Sigmoid colon (tissue), 7 donors: ENCODE data around the gene PSMA6. TPM values are rescaled to one million over a fixed set of nuclear protein-coding genes. Genes with fewer than 3 reads are reported as not detected.

ENCODE experiments used
- DNase-seq: peaks from one replicate; pipeline ENCODE4 v3.0.0-alpha.2; 2019
- H3K27ac ChIP-seq, 4 donors: fragments of 200-600 bp; sonication (generic); one replicate each; pipeline ENCODE4 v1.5.1; 2016 to 2019; ENCODE audit warnings: mild to moderate bottlenecking in 1 of 4
- H3K27me3 ChIP-seq, 3 donors: fragments of 200-600 bp; sonication (generic); one replicate each; pipeline ENCODE4 v1.5.1; 2019; ENCODE audit warnings: mild to moderate bottlenecking in 1 of 3
- H3K36me3 ChIP-seq, 4 donors: fragments of 200-600 bp; sonication (generic); one replicate each; pipeline ENCODE4 v1.5.1; 2016 to 2019
- H3K4me1 ChIP-seq, 4 donors: fragments of 200-600 bp; sonication (generic); one replicate each; pipeline ENCODE4 v1.5.1; 2017 to 2019
- H3K4me3 ChIP-seq, 4 donors: fragments of 200-600 bp; sonication (generic); one replicate each; pipeline ENCODE4 v1.5.1; 2017 to 2019; ENCODE audit warnings: mild to moderate bottlenecking in 2 of 4, moderate library complexity in 1 of 4
- H3K9me3 ChIP-seq, 4 donors: fragments of 200-600 bp in 3 of 4; sonication (generic) in 3 of 4; one replicate each; pipeline versions ENCODE4 v1.5.1 to v1.6.1; 2013 to 2019
- EP300 ChIP-seq, 4 donors: sonication (generic); formaldehyde crosslinking; IDR thresholded peaks; one replicate each; pipeline ENCODE4 v1.6.1; 2017; ENCODE audit warnings: antibody characterized with exemption in 4 of 4
- POLR2A ChIP-seq, 2 donors: fragments of 450-650 bp; IDR thresholded peaks; one replicate each; pipeline ENCODE4 v1.6.1; 2016; ENCODE audit warnings: antibody characterized with exemption in 2 of 2, mild to moderate bottlenecking in 2 of 2, moderate library complexity in 2 of 2
- POLR2AphosphoS5 ChIP-seq, 4 donors: sonication (generic); formaldehyde crosslinking; IDR thresholded peaks; one replicate each; pipeline ENCODE4 v1.6.1; 2017; ENCODE audit warnings: antibody characterized with exemption in 4 of 4
- WGBS, 2 donors: extraction: QIAGEN DNeasy Blood & Tissue Kit; methylation state at CpG; one replicate each; pipeline ENCODE4 v1.1.7; 2013; 5-methylcytosine and 5-hydroxymethylcytosine counted together
- intact Hi-C: fragments of 100-400 bp; cut with DNase I; formaldehyde crosslinking; loops from one replicate; pipeline ENCODE4 v1.15.1; 2023
- polyA plus RNA-seq, 3 donors: library from polyadenylated mRNA; stranded (reverse); fragments of 200-250 nt; gene quantifications; one replicate each; pipeline ENCODE4 v1.2.3, GENCODE V29; 2013
- total RNA-seq, 4 donors: library from RNA; depleted of rRNA; stranded (reverse); fragments of >200 nt; gene quantifications; one replicate each; pipeline ENCODE4 v1.1.0, GENCODE V29; 2016
- TF ChIP-seq, protein P1 (sequence below), 4 experiments: fragments of 450-650 bp in 3 of 4; fragments of 200-600 bp in 1 of 4; IDR thresholded peaks; one replicate each; pipeline ENCODE4 v1.5.1; 2016 to 2019; ENCODE audit warnings: antibody characterized with exemption in 4 of 4, mild to moderate bottlenecking in 3 of 4, moderate library complexity in 2 of 4
- donor health status: healthy with polysubstance abuse.
- donor health status: Bipolar disorder and iron deficiency.
- donor health status: healthy.

The PSMA6 gene
- total and polyA plus RNA-seq, 7 donors, result 104 to 344 (median 203) TPM

DNA sequence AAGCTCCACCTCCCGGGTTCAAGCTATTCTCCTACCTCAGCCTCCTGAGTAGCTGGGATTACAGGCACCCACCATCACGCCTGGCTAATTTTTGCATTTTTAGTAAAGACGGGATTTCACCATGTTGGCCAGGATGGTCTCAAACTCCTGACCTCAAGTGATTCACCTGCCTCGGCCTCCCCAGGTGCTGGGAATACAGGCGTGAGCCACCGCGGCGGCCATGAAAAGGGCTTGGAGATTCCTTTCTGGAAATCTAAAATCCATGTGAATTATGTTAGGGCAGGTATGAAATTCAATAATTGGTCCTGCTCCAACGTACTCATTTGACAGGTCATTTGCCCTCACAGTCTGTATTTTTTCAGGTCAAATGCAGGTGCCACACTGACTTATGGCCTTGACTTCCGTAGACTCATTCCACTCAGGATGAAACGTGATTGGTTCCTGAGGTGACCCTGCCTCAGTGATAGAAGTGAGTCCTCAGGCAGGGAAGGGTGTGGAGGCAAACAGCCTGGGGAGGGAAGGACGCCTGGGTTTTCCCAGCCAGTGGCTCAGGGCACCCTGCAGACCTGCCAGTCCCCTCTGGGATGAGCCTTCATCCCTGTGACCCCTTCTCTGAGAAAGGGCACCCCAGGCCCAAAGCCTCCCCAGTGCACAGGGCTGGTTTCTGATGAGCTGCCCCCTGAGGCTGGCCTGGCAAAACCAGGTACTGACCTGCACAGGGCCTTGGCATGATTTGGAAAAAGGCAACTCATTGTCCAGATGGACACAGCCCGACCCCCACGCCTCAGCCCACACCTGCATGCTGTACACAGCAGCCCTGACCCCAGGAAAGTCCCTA, 48.7 kb downstream of the PSMA6 start:
- Histone ChIP-seq H3K4me3 (peak overlapping the region in 1 of 4 donors; percentile 39), H3K27me3 (no peaks in the 10 kb centered on the region), H3K4me1 (peaks cover 0 to 74% (median 63%) of the 10 kb centered on the region in 4 donors), H3K9me3 (no peaks in the 10 kb centered on the region), H3K36me3 (no peaks in the 10 kb centered on the region), H3K27ac (peak overlapping the region; percentile 91 to 99 (median 94))
- 63 to 84% methylated on average over 14 of the region's 14 CpGs for WGBS, 2 donors
- peak; percentile 71 for DNase-seq
- TF ChIP-seq, protein P1, sequence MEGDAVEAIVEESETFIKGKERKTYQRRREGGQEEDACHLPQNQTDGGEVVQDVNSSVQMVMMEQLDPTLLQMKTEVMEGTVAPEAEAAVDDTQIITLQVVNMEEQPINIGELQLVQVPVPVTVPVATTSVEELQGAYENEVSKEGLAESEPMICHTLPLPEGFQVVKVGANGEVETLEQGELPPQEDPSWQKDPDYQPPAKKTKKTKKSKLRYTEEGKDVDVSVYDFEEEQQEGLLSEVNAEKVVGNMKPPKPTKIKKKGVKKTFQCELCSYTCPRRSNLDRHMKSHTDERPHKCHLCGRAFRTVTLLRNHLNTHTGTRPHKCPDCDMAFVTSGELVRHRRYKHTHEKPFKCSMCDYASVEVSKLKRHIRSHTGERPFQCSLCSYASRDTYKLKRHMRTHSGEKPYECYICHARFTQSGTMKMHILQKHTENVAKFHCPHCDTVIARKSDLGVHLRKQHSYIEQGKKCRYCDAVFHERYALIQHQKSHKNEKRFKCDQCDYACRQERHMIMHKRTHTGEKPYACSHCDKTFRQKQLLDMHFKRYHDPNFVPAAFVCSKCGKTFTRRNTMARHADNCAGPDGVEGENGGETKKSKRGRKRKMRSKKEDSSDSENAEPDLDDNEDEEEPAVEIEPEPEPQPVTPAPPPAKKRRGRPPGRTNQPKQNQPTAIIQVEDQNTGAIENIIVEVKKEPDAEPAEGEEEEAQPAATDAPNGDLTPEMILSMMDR (IDR thresholded peaks at IDR 0.05), result no peak
- no peak for TF ChIP-seq POLR2AphosphoS5 (IDR thresholded peaks at IDR 0.05)
- no peak for TF ChIP-seq POLR2A (IDR thresholded peaks at IDR 0.05)
- TF ChIP-seq EP300 (IDR thresholded peaks at IDR 0.05), result no peak
- intact Hi-C loops, result loop anchor here (1.0 kb wide), 1 partner anchor 63 kb away; the partner anchor contains the start of gene NFKBIA

DNA sequence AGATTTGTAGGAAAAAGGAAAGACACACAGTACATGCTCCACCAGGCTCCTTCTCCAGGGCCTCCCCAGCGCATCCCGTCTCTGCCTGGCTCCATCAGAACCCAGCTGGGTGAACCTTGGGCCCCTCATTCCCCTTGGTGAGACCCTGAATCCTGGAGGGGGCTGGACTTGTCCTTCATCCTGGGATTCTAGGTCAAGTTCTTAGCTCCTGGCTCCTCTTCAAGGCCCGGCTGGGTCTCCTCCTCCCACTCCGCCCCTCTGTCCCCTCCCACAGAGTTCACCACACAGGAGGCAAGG, 49.2 kb downstream of the PSMA6 start:
- intact Hi-C loops, result loop anchor here (1.0 kb wide), 1 partner anchor 63 kb away; the partner anchor contains the start of gene NFKBIA
- Histone ChIP-seq H3K9me3 (no peaks in the 10 kb centered on the region), H3K4me3 (peak overlapping the region in 2 of 4 donors; percentile 39), H3K27ac (peak overlapping the region; percentile 91 to 99 (median 94)), H3K4me1 (peaks cover 0 to 68% (median 58%) of the 10 kb centered on the region in 4 donors), H3K36me3 (no peaks in the 10 kb centered on the region), H3K27me3 (no peaks in the 10 kb centered on the region)
- TF ChIP-seq, protein P1 (IDR thresholded peaks at IDR 0.05), result no peak
- TF ChIP-seq EP300 (IDR thresholded peaks at IDR 0.05) (no peak), POLR2A (IDR thresholded peaks at IDR 0.05) (no peak), POLR2AphosphoS5 (IDR thresholded peaks at IDR 0.05) (no peak)
- 8 to 27% methylated on average over 4 of the region's 4 CpGs for WGBS, 2 donors
- DNase-seq, result no peak

DNA sequence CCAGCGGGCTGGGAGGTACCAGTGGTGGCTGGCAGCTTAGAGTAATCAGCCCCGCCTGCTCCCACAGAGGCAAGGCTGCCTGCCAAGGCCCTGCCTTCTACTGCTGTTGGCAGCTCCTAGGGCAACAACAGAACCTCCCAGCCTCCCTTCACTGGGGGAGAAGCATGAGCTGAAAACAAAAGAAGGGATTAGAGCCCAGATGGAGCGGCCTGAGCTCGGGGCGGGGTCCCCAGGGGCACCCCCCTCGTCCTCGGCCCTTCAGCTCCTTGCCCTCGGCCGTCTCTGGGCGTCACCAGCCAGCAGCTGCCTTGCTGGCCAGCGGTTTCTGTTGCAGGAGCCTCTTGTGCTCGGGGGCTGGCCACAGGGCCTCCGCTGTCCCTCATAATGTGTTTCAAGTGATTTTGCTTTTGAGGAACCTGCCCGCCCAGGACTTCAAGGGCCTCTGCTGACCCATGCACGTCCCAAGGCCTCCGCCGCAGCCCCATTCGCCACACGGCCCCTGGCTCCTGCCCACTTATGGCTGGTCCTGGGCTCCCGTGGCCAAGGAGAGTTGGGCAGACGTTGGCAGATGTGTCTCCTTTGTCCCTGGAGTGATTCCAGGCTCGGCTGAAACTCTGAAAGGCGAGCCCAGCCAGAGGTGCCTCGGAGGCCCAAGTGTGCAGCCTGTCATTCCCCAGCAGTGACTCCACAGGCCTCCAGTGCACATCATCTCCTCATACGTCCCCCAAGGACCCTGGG, 49.7 kb downstream of the PSMA6 start:
- H3K4me1 ChIP-seq, result peaks cover 0 to 63% (median 53%) of the 10 kb centered on the region in 4 donors
- TF ChIP-seq, protein P1 (IDR thresholded peaks at IDR 0.05), result no peak
- peak; percentile 88 to 92 (median 90) for TF ChIP-seq POLR2AphosphoS5 (IDR thresholded peaks at IDR 0.05)
- peak in 1 of 2 donors; percentile 65 for TF ChIP-seq POLR2A (IDR thresholded peaks at IDR 0.05)
- peak in 3 of 4 donors; percentile 2 to 76 (median 19) for TF ChIP-seq EP300 (IDR thresholded peaks at IDR 0.05)
- intact Hi-C loops, result loop anchor here (1.0 kb wide), 2 partner anchors 43 to 62 kb away; partner anchors contain the start of gene NFKBIA

DNA sequence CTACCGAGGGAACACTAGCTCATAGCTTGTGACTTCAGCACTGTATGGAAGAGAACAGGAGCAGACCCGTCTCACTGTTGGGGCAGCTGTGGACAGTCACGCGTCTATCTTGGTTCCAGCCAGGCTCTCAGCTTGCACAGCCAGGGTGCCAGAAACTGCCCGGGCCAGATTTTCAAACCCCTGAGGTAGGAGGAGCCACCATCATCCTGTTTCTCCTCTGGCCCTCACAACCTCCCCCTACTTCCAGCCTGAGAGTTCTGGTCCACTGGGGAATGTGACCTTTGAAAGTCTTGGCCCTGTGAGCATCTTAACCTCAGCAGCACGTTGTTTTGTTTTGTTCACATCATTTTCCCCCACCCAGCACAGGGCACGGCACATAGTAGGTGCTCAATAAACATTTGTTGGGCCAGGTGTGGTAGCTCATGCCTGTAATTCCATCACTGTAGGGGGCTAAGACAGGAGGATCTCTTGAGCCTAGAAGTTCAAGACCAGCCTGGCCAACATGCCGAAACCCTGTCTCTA, 50.4 kb downstream of the PSMA6 start:
- H3K9me3 ChIP-seq, result no peaks in the 10 kb centered on the region
- no peaks in the 10 kb centered on the region for H3K27me3 ChIP-seq
- peak overlapping the region; percentile 91 to 99 (median 94) for H3K27ac ChIP-seq
- peaks cover 0 to 57% (median 47%) of the 10 kb centered on the region in 4 donors for H3K4me1 ChIP-seq
- H3K36me3 ChIP-seq, result no peaks in the 10 kb centered on the region
- TF ChIP-seq EP300 (IDR thresholded peaks at IDR 0.05) (peak in 1 of 4 donors; percentile 54), POLR2AphosphoS5 (IDR thresholded peaks at IDR 0.05) (peak in 1 of 4 donors; percentile 54), POLR2A (IDR thresholded peaks at IDR 0.05) (no peak)
- TF ChIP-seq, protein P1 (IDR thresholded peaks at IDR 0.05), result no peak
- H3K4me3 ChIP-seq, result peak overlapping the region in 2 of 4 donors; percentile 26 to 39
- DNase-seq, result no peak
- intact Hi-C loops, result loop anchor here (1.0 kb wide), 1 partner anchor 43 kb away; no protein-coding TSS in a partner anchor
- 55 to 67% methylated on average over 8 of the region's 8 CpGs for WGBS, 2 donors

More for the DNA sequence above, 49.7 kb downstream of the PSMA6 start:
- H3K27me3 ChIP-seq, result no peaks in the 10 kb centered on the region
- DNase-seq, result peak; percentile 99
- H3K27ac ChIP-seq, result peak overlapping the region; percentile 91 to 99 (median 94)
- no peaks in the 10 kb centered on the region for H3K36me3 ChIP-seq
- 21 to 44% methylated on average over 25 of the region's 25 CpGs for WGBS, 2 donors
- no peaks in the 10 kb centered on the region for H3K9me3 ChIP-seq
- peak overlapping the region in 3 of 4 donors; percentile 26 to 39 (median 39) for H3K4me3 ChIP-seq
